HK-2 (cell line): Measurements from ENCODE around the gene PRKCZ.

Experiments
- DNase-seq: peaks from one replicate; pipeline ENCODE4 v3.0.0-alpha.2; 2018; ENCODE audit not compliant: unreplicated experiment

Gene PRKCZ

GRCh38 chr1:2177946-2178538 is 127.8 kb downstream of the PRKCZ start:
- DNase-seq, result no peak

GRCh38 chr1:2178875-2179274 is 128.7 kb downstream of the PRKCZ start:
- no peak for DNase-seq

- no peak for DNase-seq
These were observed 129.2 kb downstream of the PRKCZ start for GRCh38 chr1:2179283-2180013.

DNA sequence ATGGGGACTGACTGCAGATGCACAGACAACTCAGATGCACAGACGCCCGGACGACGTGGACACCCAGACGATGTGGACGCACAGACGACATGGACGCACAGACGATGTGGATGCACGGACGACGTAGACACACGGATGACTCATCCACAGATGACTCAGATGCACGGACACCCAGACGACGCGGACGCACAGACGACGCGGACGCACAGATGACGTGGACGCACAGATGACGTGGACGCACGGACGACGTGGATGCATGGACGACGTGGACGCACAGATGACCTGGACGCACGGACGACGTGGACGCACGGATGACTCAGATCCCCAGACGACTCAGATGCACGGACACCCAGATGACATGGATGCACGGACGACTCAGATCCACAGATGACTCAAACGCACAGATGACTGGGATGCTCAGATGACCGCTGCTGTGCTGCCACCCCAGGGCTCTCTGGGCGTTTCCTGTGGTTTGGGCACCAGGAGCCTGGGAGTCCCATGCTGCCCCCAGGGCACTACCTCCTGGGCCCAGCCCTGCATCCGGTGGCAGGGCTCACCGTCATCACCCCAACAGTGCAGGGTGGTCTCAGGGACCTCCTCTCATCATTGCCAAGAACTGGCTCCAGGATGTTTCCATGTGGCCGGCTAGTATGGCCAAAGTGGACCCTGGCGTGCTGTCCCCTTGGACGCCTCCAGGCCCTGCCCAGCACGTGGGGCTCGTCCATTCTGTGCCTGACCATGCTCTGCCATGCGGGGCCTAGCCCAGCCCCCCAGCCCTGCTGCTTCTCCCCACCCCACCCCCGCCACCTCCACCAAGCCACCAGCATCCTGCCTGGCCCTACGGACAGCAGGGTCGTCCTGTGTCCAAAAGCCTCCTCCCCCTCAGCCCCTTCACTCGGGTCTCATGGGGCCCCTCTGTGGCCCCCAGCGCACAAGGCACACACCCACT is 130.4 kb downstream of the PRKCZ start:
- peak; percentile 54 for DNase-seq

GRCh38 chr1:2181271-2181670 is 131.1 kb downstream of the PRKCZ start:
- no peak for DNase-seq

- DNase-seq, result no peak
These were observed 131.5 kb downstream of the PRKCZ start for GRCh38 chr1:2181752-2182151.

- DNase-seq, result no peak
These were observed 132.2 kb downstream of the PRKCZ start for GRCh38 chr1:2182376-2182775.

DNA sequence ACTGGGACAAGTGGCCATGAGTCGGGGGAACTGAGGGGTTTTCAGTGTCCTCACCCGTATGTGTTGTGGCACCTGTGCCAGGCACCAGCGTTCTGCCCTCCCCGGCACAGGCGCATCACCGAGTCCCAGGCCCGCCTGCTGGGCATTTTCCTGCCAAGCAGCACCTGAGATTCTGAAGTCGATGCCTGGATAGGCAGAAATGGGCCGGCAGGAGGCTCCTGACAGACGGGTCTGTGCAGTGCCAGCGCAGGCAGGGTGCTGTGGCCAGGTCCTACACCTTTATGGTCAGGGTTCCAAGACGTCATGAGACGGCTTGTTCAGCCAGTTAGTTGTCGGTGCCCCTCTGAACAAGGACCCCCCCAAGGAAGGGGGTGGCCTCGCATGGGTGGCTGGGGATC is 133.7 kb downstream of the PRKCZ start:
- DNase-seq, result no peak

GRCh38 chr1:2184531-2184930 is 134.3 kb downstream of the PRKCZ start:
- no peak for DNase-seq

- DNase-seq, result no peak
These were observed 134.7 kb downstream of the PRKCZ start for GRCh38 chr1:2184934-2185333.

DNA sequence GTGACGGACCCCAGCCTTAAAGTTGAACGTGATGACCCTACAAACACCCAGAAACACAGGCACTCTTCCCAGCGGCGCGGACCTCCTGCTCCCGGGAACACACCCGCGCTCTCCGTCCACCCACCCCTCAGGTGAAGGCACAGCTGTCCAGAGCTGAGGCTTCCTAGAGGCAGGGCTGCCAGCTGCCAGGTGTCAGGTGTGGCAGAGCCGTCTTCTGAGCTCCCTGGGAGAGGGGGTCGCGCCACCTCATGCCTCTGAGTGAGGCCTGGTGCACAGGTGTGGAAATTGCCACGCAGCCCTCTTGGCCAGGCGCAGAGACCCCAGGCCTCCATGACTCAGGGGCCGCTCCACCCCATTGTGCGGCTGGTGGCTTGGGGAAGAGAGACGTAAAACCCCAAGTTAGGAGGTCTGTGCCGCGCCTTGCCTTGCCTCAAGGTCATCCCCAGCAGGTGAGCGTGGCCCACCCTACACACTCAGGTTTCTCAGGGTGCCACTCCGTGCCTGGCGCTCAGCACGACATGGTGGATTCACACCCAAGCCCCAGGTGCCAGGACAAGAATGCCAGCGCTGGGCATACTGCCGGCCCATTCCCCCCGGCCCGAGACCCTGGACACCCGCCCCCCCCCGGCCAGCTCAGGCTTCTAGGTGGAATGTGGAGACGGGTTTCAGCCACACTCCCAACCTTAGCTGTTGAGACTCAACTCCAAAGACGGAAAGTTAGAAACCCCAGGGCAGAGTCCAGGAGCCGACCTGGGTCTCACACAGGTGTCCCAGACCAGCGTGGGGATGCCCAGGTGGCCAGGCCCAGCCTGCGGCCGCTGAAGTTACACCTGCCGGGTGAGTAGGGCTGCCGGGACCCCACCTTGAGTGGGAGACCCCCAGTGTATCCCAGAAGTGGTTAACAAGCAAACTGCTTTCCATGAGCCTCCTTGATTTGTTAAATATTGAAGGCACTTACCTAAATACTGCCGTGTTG is 136.0 kb downstream of the PRKCZ start:
- no peak for DNase-seq

DNA sequence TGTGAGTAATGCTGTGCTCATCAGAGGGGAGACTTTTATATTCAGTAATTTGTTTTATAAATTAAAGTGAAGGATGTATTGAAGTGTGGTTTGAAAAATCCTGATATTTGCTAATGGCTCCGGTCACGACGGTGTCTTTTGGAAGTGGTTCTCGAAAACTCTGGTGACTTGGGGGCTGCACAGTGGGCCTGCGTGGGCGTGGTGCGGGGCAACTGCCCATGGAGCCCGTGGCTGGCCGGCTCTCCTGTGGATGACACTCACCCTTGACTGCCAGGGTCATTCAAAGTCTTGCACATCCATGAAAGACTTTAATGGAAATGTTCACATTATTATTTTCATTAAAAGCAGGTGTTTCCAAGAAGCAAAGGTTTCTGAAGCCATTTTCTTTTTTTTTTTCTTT is 136.7 kb downstream of the PRKCZ start:
- DNase-seq, result no peak

GRCh38 chr1:2187619-2188018 is 137.4 kb downstream of the PRKCZ start:
- DNase-seq, result no peak

DNA sequence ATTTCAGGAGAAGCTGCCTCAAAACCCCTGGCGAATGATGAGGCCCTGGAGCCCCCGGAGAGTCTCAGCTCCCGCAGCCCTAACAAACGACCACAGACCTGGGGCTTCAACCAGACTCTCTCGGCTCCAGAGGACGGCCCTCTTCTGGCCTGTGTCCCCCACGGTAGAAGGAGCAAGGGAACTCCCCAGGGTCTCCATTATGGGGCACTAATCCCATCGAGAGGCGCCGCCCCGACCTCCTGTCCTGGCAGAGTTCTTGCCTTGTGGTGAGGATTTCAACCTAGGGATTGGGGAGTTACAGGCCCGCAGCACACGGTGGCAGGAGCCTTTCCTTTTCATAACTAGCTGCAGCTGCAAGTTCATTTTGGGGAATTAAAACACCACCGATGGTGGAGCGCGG is 138.1 kb downstream of the PRKCZ start:
- DNase-seq, result no peak

DNA sequence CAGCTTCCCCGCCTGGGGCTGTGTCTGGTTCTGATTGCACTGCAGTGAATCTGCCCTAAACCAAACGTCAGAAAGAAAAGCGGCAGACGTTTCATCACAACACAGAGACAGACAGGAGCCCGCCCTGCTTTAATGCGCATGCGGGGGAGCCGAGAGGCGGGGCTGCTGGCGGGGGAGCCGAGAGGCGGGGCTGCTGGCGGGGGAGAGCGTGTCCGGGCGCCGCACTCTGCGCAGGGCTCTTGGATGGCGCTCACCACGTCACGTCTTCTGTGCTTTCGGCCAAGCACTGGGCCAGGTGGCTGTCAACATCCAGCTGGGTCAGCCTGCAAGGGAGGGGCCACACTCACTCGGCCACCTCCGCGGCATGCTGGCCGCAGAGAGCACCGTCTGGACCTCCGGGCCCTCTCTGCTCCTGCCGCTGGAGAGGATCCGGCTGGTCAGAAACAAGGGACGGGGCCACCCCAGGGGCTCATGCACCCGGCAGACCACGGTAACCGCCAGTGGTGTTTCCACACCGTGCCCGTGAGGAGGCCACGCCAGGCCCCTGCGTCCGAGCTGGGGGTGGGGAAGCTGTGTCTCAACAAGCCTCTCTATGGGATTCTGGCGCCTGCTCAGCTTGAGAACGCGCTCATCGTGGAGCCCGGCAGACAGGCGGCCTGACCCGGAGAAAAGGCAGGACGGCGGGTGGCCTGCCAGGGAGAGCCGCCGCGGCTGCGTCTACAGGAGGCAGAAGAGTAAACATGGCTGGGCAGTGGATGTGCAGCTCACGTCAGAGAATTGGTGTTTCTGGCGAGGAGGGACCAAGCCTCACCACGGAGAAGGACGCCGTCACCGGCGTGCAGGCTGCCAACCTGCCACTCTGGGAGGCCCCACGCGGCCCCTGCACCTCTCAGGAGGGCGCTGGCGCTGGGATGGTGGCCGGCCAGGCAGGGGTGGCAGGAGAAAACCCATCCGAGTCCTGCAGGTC is 139.5 kb downstream of the PRKCZ start:
- DNase-seq, result peak; percentile 97

DNA sequence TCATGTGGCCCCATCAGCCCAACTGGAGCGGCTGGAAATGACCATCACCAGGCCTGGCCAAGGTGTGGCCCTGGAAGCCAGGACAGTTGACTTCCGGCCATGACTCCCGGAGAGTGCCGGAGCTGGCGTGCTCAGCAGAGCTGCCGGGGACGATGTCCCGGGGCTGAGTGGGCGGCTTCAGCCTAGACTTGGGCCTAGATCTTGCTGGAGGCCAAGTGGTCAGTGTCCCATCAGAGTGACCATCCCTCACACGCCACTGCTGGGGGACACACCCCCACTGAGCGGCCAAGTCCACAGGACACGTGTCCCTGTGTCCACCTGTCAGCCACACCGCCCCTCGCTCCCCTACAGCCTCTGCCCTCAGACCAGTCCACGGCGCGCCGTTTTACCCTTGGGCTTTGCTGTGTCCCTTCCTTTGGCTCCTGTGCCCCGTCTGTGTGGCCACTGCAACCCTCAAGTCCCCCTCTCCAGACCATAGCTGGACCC is 140.3 kb downstream of the PRKCZ start:
- DNase-seq, result no peak

GRCh38 chr1:2192031-2192995 is 142.1 kb downstream of the PRKCZ start:
- DNase-seq, result no peak

GRCh38 chr1:2193514-2194281 is 143.5 kb downstream of the PRKCZ start:
- DNase-seq, result peak; percentile 55
